Measurements from ENCODE around the gene CCL17. TPM values are rescaled to one million over a fixed set of nuclear protein-coding genes. Genes with fewer than 3 reads are reported as not detected.

CCL17 gene
- total RNA-seq, 2 experiments from 2014 or later = not detected

Other genes with a start within 250 kb of the CCL17 start
- gene PSME3IP1, start 218.7 kb upstream of the CCL17 start, total RNA-seq (2014; rRNA removed; shearing (Covaris generic)) = 89.5 and 111 TPM in 2 replicates
- gene PSME3IP1, start 218.7 kb upstream of the CCL17 start, total RNA-seq (2022) = 152 and 157 TPM in 2 replicates
- 17.1 and 25.6 TPM in 2 replicates for gene RSPRY1, start 218.4 kb upstream of the CCL17 start, total RNA-seq (2014; rRNA removed; shearing (Covaris generic))
- gene RSPRY1, start 218.4 kb upstream of the CCL17 start, total RNA-seq (2022) = 25.2 and 29.7 TPM in 2 replicates
- 25.4 and 26.6 TPM in 2 replicates for gene ARL2BP, start 159.5 kb upstream of the CCL17 start, total RNA-seq (2014; rRNA removed; shearing (Covaris generic))
- 31.2 and 35.7 TPM in 2 replicates for gene ARL2BP, start 159.5 kb upstream of the CCL17 start, total RNA-seq (2022)
- gene PLLP, start 120.1 kb upstream of the CCL17 start, total RNA-seq (2014; rRNA removed; shearing (Covaris generic)) = 0.08 and 0.22 TPM in 2 replicates
- gene PLLP, start 120.1 kb upstream of the CCL17 start, total RNA-seq (2022) = not detected in 2 replicates
- not detected in 2 replicates for gene CCL22, start 46.0 kb upstream of the CCL17 start, total RNA-seq (2014; rRNA removed; shearing (Covaris generic))
- not detected in 2 replicates for gene CCL22, start 46.0 kb upstream of the CCL17 start, total RNA-seq (2022)
- gene CX3CL1, start 32.3 kb upstream of the CCL17 start, total RNA-seq (2014; rRNA removed; shearing (Covaris generic)) = not detected in 2 replicates
- gene CX3CL1, start 32.3 kb upstream of the CCL17 start, total RNA-seq (2022) = not detected in 2 replicates
- gene CIAPIN1, start 42.6 kb downstream of the CCL17 start, total RNA-seq (2014; rRNA removed; shearing (Covaris generic)) = 47.7 and 72.1 TPM in 2 replicates
- 56.2 and 58.9 TPM in 2 replicates for gene CIAPIN1, start 42.6 kb downstream of the CCL17 start, total RNA-seq (2022)
- 30.5 and 31.3 TPM in 2 replicates for gene COQ9, start 42.7 kb downstream of the CCL17 start, total RNA-seq (2014; rRNA removed; shearing (Covaris generic))
- gene COQ9, start 42.7 kb downstream of the CCL17 start, total RNA-seq (2022) = 43.9 and 45.2 TPM in 2 replicates
- gene POLR2C, start 57.9 kb downstream of the CCL17 start, total RNA-seq (2014; rRNA removed; shearing (Covaris generic)) = 98.1 and 101 TPM in 2 replicates
- 51.3 and 52.3 TPM in 2 replicates for gene POLR2C, start 57.9 kb downstream of the CCL17 start, total RNA-seq (2022)
- 0.09 and 0.13 TPM in 2 replicates for gene DOK4, start 81.7 kb downstream of the CCL17 start, total RNA-seq (2014; rRNA removed; shearing (Covaris generic))
- 1.0 and 1.1 TPM in 2 replicates for gene DOK4, start 81.7 kb downstream of the CCL17 start, total RNA-seq (2022)
- gene CCDC102A, start 131.8 kb downstream of the CCL17 start, total RNA-seq (2014; rRNA removed; shearing (Covaris generic)) = 4.2 and 4.8 TPM in 2 replicates
- gene CCDC102A, start 131.8 kb downstream of the CCL17 start, total RNA-seq (2022) = 6.7 and 7.1 TPM in 2 replicates
- 0.39 TPM in 1 of 2 replicates, not detected in the other for gene ADGRG5, start 137.9 kb downstream of the CCL17 start, total RNA-seq (2014; rRNA removed; shearing (Covaris generic))
- 0.37 and 1.3 TPM in 2 replicates for gene ADGRG5, start 137.9 kb downstream of the CCL17 start, total RNA-seq (2022)
- gene ADGRG1, start 223.9 kb downstream of the CCL17 start, total RNA-seq (2014; rRNA removed; shearing (Covaris generic)) = not detected in 2 replicates
- gene ADGRG1, start 223.9 kb downstream of the CCL17 start, total RNA-seq (2022) = not detected in 2 replicates

Measured in OCI-LY7 (cell line).